C4-2B (cell line): ENCODE results near the gene SERPIND1.

Source experiments
- CTCF ChIP-seq: fragments of 450-650 bp; conservative IDR thresholded peaks from 2 replicates; pipeline ENCODE4 v1.5.1; 2017; ENCODE audit warnings: mild to moderate bottlenecking
- ZFX ChIP-seq: fragments of 450-650 bp; IDR thresholded peaks from 2 replicates; pipeline ENCODE4 v1.6.1; 2017

GRCh38 chr22:20829491-20830134 is 55.7 kb downstream of the SERPIND1 start:
- no peak for TF ChIP-seq CTCF
- TF ChIP-seq ZFX, result no peak
